AG04449 (cell line): Measurements from ENCODE around the gene TJP3.

Experiments used
- CTCF ChIA-PET: fragments of 350-600 bp; formaldehyde crosslinking; extraction: SDS; loops from one replicate; lab custom pipeline; 2021; ENCODE audit warnings: antibody characterized with exemption; lab: Yijun Ruan, JAX
- POLR2A ChIA-PET: fragments of 400-600, 350-600 bp; formaldehyde crosslinking; extraction: SDS; loops from one replicate; lab custom pipeline; 2020; ENCODE audit warnings: antibody characterized with exemption, inconsistent platforms; lab: Yijun Ruan, JAX
- DNase-seq: peaks from one replicate; pipeline ENCODE4 v3.0.0-alpha.2; 2010; ENCODE audit warnings: low read depth, low spot score
- H3K4me3 ChIP-seq: 2 replicates; pipeline ENCODE4 v1.5.1; 2011; ENCODE audit warnings: low read depth, mild to moderate bottlenecking, control low read depth, low read length
- CTCF ChIP-seq: IDR thresholded peaks from one replicate; pipeline ENCODE4 v1.5.1; 2011; ENCODE audit warnings: mild to moderate bottlenecking, moderate library complexity, low read length, control low read depth, inconsistent platforms; ENCODE audit not compliant: insufficient read depth; ENCODE audit errors: missing control alignments

The TJP3 gene

GRCh38 chr19:3782330-3782729 lies 74.1 kb downstream of the TJP3 start:
- TF ChIP-seq CTCF = no peak
- no peak for DNase-seq
- H3K4me3 ChIP-seq = no peak overlapping the region
- POLR2A ChIA-PET = no interaction called here
- CTCF ChIA-PET = interaction anchor here (1.9 kb wide), 1 partner anchor 40 kb away, joined by 4 read pairs; no protein-coding TSS in a partner anchor

GRCh38 chr19:3782903-3783302 lies 74.7 kb downstream of the TJP3 start:
- H3K4me3 ChIP-seq = no peak overlapping the region
- no peak for DNase-seq
- no peak for TF ChIP-seq CTCF
- ChIA-PET CTCF (interaction anchor here (1.1 to 1.9 kb wide), 2 partner anchors 39 to 205 kb away, joined by 3 to 4 read pairs; no protein-coding TSS in a partner anchor), POLR2A (no interaction called here)

- POLR2A ChIA-PET = no interaction called here
- TF ChIP-seq CTCF = no peak
- CTCF ChIA-PET = interaction anchor here (1.1 to 1.9 kb wide), 2 partner anchors 38 to 204 kb away, joined by 3 to 4 read pairs; no protein-coding TSS in a partner anchor
- no peak for DNase-seq
- H3K4me3 ChIP-seq = no peak overlapping the region
These were observed 75.7 kb downstream of the TJP3 start for GRCh38 chr19:3783660-3784584.

GRCh38 chr19:3784607-3785450 lies 76.6 kb downstream of the TJP3 start:
- no peak for DNase-seq
- ChIA-PET POLR2A (no interaction called here), CTCF (no interaction called here)
- TF ChIP-seq CTCF = no peak
- H3K4me3 ChIP-seq = no peak overlapping the region

DNA sequence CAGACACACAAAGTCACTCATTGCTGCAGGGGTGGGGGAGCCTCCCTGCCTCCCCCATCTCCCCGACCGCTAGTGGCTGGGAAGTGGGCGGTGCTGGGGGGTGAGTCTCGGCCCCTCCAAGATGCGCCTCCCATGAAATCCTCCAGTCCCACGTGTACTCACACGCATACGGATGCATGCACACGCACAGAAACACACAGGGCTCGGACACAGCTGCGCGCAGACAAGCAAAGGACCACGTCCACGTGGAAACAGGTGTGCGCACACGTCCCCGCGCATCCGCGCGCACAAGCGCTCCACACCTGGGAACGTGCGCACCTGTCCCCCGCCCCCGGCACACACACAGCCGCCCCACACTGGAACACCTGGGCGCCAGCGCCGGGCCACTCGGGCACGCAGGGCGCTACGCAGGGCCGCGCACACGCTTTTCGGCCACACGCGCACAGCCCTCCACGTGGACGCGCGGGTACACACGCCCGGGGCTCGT lies 77.3 kb downstream of the TJP3 start:
- no peak for DNase-seq
- CTCF ChIA-PET = no interaction called here
- POLR2A ChIA-PET = no interaction called here
- H3K4me3 ChIP-seq = no peak overlapping the region
- TF ChIP-seq CTCF = no peak
